Measurements from ENCODE around the gene ANKRD53. TPM values are rescaled to one million over a fixed set of nuclear protein-coding genes. Genes with fewer than 3 reads are reported as not detected.
"Not testable (repeated sequence)": the region's sequence is repeated elsewhere in the genome, so short reads cannot be mapped to it uniquely, and the experiment has no call there.

ANKRD53 gene
- total RNA-seq, 1 donor from 2014 or later: 0.75 TPM

GRCh38 chr2:70991142-70991541, 12.7 kb downstream of the ANKRD53 start:
- H3K4me3 ChIP-seq (ENCODE audit: low read depth, low read length): no peak overlapping the region
- TF ChIP-seq, protein P1, sequence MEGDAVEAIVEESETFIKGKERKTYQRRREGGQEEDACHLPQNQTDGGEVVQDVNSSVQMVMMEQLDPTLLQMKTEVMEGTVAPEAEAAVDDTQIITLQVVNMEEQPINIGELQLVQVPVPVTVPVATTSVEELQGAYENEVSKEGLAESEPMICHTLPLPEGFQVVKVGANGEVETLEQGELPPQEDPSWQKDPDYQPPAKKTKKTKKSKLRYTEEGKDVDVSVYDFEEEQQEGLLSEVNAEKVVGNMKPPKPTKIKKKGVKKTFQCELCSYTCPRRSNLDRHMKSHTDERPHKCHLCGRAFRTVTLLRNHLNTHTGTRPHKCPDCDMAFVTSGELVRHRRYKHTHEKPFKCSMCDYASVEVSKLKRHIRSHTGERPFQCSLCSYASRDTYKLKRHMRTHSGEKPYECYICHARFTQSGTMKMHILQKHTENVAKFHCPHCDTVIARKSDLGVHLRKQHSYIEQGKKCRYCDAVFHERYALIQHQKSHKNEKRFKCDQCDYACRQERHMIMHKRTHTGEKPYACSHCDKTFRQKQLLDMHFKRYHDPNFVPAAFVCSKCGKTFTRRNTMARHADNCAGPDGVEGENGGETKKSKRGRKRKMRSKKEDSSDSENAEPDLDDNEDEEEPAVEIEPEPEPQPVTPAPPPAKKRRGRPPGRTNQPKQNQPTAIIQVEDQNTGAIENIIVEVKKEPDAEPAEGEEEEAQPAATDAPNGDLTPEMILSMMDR (conservative IDR thresholded peaks at IDR 0.05; ENCODE audit: low read depth, low read length): no peak
- DNase-seq (ENCODE audit: low read depth): no peak

GRCh38 chr2:70991742-70992141, 13.3 kb downstream of the ANKRD53 start:
- H3K4me3 ChIP-seq (ENCODE audit: low read depth, low read length): no peak overlapping the region
- TF ChIP-seq, protein P1 (conservative IDR thresholded peaks at IDR 0.05; ENCODE audit: low read depth, low read length): no peak
- no peak for DNase-seq (ENCODE audit: low read depth)

GRCh38 chr2:70992945-70993853, 14.8 kb downstream of the ANKRD53 start:
- TF ChIP-seq, protein P1 (conservative IDR thresholded peaks at IDR 0.05; ENCODE audit: low read depth, low read length): no peak
- DNase-seq (ENCODE audit: low read depth): no peak
- peak overlapping the region; percentile 89 for H3K4me3 ChIP-seq (ENCODE audit: low read depth, low read length)

DNA sequence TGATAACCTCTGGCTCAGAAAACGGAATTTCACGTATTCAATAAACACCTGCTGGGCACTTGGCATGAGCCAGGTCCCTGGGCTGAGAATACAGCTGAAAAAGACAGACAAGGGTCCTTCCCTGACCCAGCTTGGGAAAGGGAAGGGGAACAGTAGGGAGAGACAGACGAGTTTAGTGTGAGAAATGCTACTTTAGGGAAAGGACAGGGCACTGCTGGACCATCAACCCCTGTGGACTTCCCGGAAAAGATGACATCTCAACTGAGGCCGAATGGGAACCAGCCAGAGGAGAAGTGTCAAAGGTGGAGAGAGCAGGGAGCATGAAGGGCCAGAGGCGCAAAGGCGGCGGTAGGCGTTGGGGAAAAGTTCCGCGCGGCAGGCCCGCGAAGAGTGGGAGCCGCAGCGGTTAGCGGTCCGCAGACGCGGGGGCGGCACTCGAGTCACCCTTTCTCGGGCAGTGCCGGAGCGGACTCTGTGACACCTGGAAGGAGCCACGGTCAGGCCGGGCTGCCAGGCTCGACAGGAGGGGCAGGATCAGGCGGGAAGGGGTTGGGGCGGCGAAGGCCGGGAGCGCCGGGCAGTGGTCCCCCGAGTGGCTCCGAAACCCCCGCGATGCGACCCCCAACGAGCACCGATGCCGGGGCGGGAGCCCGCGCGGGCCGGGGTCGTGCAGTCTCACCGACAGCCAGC, 15.7 kb downstream of the ANKRD53 start:
- no peak for DNase-seq (ENCODE audit: low read depth)
- TF ChIP-seq, protein P1 (conservative IDR thresholded peaks at IDR 0.05; ENCODE audit: low read depth, low read length): no peak

DNA sequence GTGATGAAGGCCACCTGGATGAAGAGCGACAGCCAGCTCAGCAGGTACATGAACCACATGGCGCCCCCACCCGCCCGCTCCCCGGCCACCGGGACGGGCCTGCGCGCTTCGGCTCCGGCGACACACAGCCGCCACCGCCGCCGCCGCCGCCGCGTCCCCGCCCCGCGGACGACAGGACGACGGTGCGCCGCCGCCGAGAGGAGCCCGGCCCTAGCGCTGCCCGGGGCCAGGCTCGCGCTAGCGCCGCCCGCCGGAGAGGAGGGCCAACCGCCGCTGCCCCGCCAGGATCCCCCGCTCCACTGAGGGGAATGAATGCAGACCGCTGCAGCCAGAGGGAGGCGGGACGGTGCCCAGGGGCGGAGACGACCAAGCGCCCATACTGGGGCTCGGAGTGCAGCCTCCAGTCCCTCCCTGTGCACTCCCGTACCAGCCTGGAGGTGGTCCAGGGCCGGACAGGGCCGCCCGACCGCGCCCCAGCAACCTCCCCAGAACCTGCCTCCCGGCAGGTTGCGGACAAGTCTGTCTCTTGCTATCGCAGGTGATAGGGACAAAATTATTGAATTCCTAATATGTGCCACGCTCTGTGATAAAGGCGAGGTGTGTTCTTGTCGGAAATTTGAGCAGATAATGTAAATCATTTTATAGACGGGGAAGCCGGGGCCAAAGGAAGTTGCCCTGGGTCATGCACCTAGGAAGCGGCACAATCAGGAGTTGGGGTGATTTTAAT, 16.4 kb downstream of the ANKRD53 start, which contains the start of gene TEX261:
Gene TEX261 (minus strand): TSS at position 175 of the 727 bp plus-strand sequence. CDS start 116 bp downstream, at position 59.
- DNase-seq (ENCODE audit: low read depth): no peak
- TF ChIP-seq, protein P1 (conservative IDR thresholded peaks at IDR 0.05; ENCODE audit: low read depth, low read length): peak; percentile 57
- H3K4me3 ChIP-seq (ENCODE audit: low read depth, low read length): peak within 1 kb of the TSS; percentile 89

More for the DNA sequence above, 15.7 kb downstream of the ANKRD53 start:
- peak overlapping the region; percentile 89 for H3K4me3 ChIP-seq (ENCODE audit: low read depth, low read length)

DNA sequence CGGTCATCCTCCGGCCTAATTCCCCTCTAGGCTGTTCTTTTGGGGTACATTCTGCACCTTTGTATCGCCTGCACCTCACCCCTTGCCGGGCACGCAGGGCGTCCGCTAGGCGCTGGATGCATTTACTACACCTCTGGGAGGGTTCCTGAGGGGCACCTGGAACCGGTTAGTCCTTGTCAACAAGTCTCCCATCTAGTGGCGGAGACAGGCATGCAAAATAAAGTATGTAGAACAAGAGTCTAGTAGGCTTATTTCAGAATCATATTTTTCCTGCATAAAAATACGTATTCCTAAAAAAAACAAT, 16.9 kb downstream of the ANKRD53 start:
- DNase-seq (ENCODE audit: low read depth): no peak
- H3K4me3 ChIP-seq (ENCODE audit: low read depth, low read length): peak overlapping the region; percentile 89
- TF ChIP-seq, protein P1 (conservative IDR thresholded peaks at IDR 0.05; ENCODE audit: low read depth, low read length): peak; percentile 56

- DNase-seq (ENCODE audit: low read depth); H3K4me3 ChIP-seq (ENCODE audit: low read depth, low read length): not testable (repeated sequence)
Measured at GRCh38 chr2:70998885-70999284, 20.5 kb downstream of the ANKRD53 start.
